Bone marrow (tissue), 2 donors: Measurements from ENCODE around the gene ADARB2.
"Not testable (repeated sequence)": the region's sequence is repeated elsewhere in the genome, so short reads cannot be mapped to it uniquely, and the experiment has no call there.

Experiments
- DNase-seq, 2 donors: peaks; one replicate each; lab custom pipeline; 2025; lab: John Stamatoyannopoulos, UW

ADARB2 gene

DNA sequence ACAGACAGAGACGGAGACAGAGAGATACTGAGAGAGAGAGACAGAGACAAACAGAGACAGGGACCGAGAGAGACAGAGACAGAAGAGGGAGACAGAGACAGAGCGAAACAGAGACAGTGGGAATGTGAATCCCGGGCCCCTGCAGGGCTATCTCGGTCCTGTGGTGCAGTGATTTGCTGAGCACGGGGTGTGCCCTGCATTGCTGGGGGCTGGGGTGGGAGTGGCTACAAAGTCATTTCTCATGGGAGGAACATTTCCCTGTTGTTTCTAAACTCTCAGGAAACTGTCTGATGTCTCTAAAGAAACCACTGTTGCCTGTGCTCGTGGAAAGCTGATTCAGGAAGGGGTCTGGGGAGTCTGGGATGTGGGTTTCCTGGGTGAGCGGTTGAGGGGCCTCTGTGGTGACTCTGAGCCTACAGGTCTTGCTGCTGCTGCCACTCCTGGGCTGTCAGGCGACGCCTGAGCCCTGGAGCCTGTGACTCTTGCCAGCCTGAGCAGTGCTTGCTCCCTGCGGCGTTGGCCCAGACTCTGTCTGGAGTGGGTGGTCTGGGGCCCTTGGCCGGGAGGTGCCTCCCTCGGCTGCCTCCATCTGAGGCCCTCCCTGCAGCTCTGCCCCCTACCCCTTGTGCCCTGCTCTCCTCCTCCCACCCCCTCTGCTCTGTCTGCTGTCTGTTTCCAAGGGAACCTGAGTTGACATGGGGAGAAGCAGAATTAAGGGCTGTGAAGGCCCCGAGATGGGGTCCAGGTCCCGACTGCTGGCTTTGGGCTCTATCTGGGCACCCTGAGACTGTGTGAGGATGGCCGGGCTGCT is 389.2 kb downstream of the ADARB2 start:
- no peak for DNase-seq

DNA sequence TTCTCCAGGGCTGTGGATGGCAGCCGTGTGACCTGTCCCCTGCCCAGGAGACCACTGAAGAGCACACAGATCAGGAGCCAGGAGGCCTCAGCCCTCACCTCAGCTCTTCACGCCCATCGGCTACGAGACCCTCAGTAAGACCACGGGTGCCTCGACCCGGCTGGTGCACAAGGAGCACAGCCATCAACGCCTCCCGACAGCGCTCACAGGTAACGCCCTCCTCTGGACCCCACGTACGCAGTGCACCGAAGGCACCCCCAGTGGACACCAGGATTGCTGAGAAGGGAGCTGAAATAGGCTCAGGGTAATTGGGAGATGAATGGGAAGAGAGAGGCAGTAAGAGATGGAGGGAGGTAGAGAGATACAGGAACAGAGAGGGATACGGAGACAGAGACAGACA is 389.8 kb downstream of the ADARB2 start:
- no peak for DNase-seq

DNA sequence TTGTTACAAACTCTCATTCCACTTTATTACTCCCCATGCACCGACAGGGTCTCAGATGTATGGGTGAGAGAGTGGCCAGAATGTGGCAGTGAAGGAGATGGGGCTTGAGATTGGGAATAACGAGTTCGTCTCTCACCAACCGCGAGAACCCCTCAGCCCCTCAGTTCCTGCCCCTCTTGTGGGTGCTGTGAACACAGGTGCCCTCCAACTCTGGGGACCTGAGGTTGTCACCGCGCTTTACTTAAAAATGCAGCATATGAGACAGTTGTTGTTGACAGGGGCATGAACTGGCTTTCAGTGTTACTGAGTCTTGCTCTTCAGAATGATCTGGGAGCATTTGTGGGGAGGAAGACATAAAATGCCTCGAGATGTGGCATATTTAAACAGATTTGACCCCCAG is 391.1 kb downstream of the ADARB2 start:
- no peak for DNase-seq

DNA sequence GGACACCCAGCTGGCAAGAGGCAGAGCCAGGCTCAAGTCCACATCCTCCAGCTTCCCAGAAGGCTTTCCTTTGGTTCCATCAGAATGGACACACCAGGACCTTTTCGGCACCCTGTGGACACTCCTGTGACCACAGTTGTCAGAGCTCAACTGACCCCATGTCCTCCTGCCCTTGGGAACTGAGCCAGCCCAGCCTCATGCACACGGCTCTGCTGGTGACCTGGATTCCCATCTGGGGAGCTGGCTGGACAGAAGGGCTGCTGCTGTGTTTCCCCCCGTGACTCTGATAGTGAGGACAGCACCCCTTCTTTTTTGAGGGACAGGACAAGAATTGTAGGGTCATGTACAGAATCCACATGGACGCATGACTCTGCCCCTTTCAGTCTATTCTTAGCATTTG is 392.0 kb downstream of the ADARB2 start:
- DNase-seq: no peak

DNA sequence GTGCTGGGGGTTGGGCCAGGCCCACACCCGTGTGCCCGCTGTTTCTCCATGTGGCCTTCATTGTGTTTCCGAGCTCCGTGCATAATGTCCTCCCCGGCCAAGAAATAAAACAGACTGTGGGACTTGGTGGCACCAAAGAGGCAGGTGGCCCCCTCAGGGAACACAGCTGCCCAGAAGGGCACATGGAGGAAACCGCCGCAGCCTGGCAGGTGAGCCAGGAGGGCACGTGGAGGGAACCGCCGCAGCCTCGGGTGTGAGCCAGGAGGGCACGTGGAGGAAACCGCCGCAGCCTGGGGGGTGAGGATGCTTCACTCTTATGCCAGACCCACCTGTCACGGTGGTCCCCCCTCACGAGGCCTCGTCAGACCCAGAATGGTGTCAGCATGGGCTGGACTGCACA is 392.5 kb downstream of the ADARB2 start:
- no peak for DNase-seq

DNA sequence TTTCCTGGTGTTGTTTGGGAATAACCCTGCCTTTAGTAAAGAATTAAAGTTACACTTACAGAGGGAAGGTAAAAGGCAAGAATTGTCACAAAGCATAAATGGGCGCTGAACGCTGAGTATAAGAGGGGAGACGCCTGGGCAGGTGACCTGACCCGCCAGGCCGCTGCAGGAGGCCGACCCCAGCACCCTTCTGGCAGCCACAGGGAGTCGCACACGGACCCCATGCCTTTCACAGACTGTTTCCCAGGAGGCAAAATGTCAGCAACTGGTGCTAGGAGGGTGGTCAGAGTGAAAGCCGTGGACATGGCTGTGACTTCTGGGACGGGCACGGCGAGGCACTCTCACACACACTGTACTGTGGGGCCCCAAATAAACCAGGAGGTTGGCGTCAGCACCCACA is 392.9 kb downstream of the ADARB2 start:
- no peak for DNase-seq

DNA sequence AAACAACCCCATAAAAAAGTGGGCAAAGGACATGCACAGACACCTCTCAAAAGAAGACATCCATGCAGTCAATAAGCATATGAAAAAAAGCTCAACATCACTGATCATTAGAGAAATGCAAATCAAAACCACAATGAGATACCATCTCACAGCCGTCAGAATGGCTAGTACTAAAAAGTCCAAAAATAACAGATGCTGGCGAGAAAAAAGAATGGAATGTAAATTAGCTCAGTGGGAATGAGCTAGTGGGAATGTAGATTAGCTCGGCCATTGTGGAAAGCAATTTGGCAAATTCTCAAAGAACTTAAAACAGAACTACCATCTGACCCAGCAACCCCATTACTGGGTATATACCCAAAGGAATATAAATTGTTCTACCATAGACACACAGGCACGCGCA is 394.1 kb downstream of the ADARB2 start:
- no peak for DNase-seq

DNA sequence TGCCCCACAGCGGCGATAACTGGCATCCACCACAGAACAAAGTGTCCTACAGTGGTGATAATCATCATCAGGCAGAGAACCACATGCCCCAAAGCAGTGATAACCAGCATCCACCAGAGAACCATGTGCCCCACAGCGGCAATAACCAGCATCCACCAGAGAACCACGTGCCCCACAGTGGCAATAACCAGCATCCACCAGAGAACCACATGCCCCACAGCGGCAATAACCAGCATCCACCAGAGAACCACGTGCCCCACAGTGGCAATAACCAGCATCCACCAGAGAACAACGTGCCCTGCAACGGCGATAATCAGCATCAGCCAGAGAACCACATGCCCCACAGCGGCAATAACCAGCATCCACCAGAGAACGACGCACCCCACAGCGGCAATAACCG is 396.3 kb downstream of the ADARB2 start:
- not testable (repeated sequence) for DNase-seq

DNA sequence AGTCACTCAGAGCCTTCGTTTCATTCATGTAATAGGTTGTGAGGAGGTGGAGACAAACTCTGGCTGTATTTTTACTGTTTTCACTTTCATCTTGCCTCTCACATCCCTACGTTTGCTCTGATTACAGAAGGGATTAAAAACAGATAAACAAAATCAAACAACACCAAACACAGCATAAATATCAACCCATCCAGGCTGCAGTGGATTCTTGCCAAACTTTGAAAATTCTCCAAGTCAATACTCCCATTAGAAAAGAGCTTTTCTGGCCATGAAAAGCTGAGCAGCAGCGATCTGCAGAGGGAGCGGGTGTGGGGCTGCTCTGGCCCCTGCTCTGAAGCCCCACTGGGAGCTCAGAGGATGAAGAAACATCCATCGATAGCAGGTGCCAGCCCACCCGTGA is 397.9 kb downstream of the ADARB2 start:
- DNase-seq: no peak

DNA sequence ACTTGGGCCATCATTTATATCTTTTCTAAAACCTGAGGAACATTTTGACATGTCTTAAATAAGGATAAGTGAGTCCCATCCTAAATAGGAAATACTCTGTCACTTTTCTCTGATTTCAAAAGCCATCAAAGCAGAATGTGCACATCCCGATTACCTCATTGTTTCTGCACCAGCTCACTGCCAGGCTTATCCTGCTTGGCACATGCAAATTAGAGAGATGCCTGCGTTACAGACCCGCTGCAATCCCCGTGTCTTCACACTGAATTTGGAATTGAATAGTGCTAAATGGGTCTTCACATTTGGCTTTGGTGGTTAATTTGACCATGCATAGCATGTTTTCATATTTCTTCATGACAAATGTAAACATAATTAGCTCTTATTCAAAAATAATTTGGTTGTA is 401.7 kb downstream of the ADARB2 start:
- no peak for DNase-seq

DNA sequence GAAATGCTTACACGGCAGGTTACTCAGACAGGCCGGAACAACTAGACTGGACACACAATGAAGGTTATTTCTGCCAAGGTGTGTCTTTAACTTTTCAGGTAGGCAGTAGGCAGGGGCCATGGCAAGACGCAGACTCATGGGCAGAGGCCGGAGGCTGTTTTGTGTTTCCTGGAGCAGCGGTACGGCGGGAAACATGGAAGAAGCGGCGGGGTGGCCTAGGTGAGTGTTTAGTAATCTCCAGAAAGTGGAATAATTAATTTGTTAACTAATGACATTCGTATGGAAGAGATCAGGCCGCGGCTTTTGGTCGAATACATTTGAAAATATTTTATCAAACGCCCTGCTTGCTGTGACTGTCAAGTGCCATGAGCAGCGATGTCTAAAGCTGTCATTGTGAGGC is 403.3 kb downstream of the ADARB2 start:
- no peak for DNase-seq

DNA sequence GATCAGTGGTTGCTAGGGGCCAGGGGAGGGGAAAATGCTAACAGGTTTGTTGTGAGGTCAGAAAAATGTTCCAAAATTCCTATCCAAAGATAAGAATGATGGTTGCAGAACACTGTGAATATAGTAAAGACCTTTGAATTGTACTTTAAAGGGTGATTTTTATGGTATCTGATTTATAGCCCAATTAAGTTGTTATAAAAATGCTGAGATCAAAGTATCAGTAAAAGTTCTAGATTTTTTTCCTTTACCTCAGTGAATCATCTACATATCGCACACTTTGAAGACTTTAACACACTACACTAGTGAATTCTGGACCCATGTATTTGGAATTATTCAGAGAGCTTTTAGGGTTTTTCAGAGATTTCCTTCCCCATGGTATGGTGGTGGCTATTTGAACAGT is 405.8 kb downstream of the ADARB2 start:
- no peak for DNase-seq

DNA sequence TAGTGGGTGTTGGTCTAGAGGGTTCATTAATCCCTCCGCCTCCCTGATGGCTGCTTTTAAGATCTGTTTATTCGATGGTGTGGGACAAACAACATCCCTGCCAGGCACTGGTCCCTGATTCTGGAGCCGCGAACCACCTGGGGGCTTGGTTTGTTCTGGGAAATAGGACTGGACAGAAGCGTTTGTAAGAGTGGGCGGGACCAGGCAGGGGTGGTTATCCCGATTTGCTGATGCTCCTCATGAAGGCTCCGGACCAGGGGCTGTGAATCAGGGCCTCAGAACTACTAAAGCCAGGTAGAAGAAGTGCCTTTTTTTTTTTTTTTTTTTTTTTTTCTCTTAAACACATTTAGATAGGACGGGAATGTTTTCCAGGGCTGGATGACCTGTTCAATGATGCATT is 407.7 kb downstream of the ADARB2 start:
- no peak for DNase-seq

DNA sequence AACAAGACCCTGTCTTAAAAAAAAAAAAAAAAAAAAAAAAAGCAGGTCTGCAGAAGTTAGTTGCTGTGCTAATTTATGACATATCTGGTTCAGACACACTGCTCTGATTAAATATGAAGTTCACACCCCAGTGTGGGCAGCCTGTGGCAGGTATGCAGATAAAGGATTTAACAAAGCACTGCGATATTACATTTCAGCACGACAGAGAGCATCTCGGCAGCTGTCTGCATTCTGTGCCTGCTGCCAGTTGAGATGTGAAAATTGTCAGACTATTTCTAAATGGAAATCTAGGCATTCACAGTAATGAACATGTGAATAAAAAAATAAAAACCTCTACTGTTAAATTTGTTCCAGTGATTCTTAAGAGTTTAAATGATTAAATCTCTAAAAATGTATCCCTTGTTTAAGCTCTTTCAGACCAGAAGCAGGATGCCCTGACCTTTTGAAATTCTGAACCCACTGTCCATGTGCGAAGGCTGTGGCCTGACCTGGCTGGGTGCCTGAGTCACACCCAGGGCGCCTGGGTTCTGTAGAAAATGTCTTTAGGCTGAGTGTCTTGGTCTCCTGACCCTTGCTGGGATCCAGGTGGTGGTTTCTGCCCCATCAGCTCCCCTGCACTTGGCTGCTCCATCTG is 408.2 kb downstream of the ADARB2 start:
- no peak for DNase-seq

DNA sequence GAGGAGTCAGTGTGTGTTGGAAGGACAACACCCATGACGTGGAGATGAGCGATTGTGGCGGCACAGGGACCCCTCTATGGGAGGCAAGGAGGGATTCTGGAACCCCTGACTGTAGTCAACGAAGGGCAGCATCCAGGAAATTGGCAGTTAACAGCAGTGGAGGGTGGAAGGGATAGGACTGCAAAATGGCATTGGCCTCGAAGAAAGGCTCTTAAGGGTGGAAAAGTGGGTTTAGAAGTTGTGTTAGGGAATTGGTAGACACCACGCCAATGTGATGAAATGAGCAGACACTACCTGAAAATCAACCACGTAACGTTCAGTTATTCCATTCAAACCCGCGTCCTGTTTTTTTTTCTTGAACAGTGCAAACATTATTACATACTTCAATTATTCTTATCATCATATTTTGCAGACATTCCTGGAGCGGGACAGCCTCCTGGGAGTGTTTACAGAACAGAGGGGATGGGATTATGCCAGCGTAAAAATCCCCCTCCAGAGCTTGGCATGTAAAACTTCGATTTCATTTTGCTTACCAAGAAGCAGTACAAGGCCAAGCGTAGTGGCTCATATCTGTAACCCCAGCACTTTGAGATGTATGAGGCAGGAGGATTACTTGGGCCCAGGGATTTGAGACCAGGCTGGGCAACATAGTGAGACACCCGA is 409.0 kb downstream of the ADARB2 start:
- DNase-seq: no peak

DNA sequence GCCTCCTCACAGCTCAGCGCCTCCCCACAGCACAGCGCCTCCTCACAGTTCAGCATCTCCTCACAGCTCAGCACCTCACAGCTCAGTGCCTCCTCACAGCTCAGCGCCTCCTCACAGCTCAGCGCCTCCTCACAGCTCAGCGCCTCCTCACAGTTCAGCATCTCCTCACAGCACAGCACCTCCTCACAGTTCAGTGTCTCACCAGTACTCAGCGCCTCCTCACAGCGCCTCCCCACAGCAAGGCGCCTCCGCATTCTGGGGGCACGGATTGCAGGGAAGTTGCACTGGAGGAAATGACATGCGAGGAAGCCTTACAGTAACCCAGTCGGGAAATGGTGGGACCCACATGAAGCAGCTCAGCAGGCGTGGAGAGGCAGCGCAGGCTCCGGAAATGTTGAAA is 409.6 kb downstream of the ADARB2 start:
- DNase-seq: no peak

DNA sequence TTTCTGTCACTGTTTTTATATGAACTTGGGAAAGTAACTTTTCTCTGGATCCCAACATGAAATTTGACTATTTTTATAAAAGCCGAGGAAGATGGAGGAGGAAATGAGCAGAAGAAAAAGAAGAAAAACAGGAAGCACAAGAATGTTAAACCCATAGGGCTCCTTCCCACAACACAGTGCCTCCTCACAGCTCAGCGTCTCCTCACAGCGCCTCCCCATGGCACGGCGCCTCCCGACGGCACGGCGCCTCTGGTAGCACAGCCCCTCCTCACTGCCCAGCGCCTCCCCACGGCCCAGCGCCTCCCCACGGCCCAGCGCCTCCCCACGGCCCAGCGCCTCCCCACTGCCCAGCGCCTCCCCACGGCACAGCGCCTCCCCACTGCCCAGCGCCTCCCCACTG is 410.8 kb downstream of the ADARB2 start:
- not testable (repeated sequence) for DNase-seq

DNA sequence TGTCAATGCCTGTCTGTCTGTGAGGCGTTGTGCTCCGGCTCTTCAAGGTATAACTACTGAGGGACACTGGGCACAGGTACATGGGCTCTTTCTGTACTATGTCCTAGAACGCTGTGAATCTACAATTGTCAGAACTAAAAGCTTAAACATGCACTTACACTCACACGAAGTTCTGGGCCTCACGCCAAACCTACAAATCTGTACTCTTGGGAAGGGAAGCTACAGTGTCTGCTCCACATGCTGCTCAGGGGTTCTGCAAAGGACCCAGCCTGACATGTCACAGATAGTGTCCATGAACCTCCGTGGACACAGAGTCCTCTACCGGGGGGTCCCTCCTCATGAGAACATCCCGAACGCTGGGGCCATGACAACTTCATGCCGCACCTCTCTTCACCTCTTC is 412.4 kb downstream of the ADARB2 start:
- no peak for DNase-seq

DNA sequence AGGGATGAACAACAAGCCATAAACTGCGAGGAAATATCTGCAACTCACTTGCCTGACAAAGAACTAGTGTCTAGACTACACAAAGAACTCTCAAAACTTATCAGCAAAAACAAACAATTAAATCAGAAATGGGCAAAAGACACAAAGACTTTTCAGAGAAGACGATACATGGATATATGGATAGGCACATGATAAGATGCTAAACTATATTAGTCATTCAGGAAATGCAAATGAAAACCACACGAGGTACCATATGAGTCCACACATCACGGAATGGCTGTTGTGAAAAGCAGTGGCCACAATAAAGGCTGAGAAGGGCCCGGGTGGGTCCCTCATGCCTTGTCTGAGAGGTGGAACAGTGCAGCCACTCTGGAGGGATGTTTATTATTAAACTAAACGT is 413.4 kb downstream of the ADARB2 start:
- DNase-seq: no peak

DNA sequence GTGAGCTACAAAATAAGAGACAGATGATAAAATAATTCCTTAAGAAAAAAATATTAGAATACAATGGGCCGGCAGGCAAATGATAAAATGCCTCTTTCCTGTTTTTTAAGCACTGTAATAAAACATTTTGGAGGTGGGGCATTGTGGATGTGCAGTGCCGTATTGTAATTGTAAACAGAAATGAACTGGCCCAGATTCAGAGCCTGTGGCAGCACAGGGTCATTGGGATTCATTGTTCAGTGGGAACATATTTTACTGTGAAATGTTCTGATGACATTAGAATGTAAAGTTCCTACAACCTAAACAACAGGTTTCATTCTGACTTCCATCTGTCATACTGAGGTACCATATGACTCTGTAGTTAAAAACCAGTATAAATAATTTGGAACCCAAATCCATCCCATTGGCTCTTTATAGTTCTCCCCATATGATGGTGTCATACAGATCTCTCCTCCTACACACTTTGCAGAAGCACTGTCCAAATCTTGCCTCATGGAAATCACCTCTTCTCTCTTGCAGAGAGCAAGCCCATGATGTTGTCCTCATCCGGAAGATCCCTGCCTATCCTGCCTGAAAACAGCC is 416.5 kb downstream of the ADARB2 start:
- no peak for DNase-seq

DNA sequence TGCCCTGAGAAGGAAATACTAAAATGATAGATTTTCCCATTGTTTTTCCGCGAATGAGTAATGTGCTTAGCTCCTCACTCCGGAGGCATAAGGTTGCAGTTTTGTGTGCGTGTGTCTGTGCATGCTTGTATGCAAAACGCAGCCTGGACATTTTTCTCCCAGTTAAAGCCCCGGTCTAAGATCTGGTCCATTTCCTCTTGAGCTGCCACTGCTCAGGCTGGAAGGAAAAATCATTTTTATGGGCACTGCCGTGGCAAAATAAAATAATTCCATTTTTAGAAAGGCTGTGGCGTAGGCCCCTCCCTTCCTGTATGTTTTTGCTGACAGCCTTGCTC is 420.5 kb downstream of the ADARB2 start:
- no peak for DNase-seq

DNA sequence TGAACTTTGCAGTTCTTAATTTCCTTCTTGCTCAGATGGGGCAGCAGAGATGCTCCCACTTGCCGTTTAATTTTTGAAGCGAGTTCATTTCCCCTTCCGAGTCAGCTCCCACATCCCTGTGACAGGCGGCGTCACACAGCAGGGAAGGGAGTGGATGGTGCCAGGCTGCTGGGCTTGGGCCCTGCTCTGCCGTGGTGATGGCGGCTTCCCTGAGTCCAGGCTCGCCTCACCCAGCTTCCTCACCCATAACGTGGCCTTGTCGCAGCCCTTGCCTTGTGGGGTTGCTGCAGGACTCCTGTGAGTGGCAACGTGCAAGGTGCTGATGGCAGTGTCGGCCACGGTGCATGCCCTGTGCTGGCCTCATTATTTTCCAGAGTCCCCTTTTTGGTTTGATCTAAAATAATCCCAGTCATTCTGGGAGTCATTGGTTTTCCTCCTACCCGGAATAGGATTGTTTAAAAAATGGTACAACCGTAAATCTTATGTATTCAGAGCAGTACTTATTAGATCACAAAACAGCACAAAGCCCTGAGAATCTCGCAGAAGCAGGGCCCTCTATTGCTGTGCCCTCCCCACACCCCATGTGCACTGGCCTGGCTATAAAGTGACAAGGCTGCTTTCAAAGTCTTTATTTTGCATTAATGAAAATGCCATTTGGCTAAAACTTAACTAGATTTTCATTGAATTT is 421.1 kb downstream of the ADARB2 start:
- no peak for DNase-seq

DNA sequence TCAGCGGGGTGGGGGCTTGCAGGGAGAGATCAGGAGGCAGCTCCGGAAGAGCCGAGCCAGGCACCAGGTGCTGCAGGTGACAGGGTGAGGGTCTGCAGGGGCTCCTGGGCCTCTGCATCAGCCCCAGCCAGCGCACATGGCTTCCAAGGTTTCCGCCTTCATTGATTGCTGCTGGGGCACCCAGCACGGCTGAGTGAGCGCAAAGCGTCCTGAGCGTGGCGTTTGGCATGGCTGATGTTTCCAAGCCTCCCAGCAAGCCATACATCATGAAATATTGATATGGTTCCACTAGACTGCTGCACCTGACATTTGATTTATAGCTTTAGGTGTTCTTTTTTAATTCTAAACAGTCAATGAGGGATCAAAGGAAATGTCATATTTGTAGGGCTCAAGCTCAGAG is 422.1 kb downstream of the ADARB2 start:
- no peak for DNase-seq
